GM15510 (cell line): Measurements from ENCODE around the gene CACNG3.

ENCODE experiments used
- POLR2A ChIP-seq: IDR thresholded peaks from 3 replicates; pipeline ENCODE4 v1.6.1; 2011; ENCODE audit warnings: borderline replicate concordance; ENCODE audit not compliant: insufficient read length; ENCODE audit errors: extremely low read depth

Gene CACNG3

DNA sequence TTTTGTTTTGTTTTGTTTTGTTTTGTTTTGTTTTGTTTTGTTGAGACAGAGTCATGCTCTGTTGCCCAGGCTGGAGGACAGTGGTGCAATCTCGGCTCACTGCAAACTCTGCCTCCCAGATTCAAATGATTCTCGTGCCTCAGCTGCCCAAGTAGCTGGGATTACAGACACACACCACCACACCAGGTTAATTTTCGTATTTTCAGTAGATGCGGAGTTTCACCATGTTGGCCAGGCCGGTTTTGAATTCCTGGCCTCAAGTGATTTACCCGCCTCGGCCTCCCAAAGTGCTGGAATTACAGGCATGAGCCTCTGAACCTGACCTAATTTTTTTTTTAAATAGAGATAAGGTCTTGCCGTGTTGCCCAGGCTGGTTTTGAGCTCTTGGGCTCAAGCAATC, 46.5 kb downstream of the CACNG3 start:
- no peak for TF ChIP-seq POLR2A

DNA sequence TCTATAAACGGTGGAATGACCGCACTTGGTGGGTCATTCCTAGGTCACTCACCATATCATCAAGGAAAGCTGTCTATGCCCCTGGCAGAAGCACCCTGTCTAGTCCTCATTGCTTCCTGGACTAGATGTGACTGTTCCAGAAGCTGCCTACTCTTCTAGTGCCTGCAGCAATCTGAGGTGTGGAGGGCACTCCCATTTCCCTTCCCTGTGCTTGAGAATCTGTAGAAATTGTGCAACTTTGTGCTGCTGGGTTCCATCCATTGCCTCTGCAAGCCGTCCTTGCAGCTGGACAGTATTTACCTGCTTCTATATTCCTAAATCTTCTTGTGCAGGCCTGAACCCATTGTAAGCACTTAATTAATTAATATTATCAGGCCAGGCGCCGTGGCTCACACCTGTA, 52.1 kb downstream of the CACNG3 start:
- TF ChIP-seq POLR2A, result no peak

DNA sequence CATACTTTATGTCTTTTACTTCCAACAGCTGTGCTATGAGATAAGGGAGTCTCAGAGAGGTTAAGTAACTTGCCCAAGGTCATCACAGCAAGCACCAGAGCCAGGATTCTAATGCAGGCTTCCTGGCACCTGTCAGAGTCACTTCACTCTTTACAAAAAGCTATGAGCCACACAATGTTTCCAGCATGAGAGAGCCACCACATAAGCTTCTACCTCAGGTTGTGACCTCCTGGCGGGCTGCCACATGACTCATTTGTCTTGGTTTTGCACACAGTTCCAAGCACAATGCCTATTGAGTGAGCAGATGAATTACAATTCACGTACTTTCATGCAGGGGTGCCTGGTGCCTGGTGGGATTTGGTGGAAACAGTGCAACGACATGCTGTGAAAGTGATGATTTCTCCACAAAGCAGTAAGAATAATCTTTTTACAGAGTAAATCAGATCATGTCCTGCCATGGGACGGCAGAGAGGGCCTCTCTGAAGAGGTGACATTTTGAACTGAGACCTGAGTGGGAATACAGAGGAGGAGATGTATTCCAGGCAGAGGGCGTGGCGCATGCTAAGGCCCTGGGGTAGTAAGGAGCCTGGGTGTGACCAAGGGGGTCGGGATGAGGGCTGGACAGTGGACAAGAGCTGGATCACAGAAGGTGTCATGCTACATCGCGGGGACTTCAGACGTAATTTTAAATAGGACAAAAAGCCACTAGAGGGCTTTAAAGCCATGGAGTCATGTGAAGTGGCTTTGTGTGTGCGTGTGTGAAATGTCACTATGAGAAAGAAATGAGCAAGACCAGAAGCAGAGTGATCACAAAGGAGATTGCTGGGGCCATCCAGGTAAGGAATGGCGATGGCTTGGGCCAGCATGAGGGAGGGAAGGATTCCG, 53.4 kb downstream of the CACNG3 start:
- TF ChIP-seq POLR2A, result no peak

GRCh38 chr16:24315343-24315742, 59.2 kb downstream of the CACNG3 start:
- TF ChIP-seq POLR2A, result no peak

DNA sequence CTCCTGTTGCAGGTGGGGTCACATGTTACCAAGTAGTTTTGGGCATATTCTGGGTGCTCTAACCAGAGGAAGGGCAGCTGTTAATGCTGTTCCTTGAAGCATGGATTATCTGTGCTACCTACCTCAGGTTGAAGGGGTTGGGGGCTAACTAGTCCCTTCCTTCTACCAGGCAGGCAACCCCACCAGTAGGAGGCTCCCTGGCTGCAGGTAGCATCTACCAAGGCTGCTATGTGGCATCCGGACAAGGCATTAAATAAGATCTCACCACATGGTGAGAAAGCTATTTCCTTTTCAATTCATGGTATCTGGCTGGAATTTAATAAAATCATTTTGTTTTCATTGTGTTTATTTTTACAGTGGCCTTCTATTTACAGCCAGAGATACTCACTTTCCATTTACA, 62.5 kb downstream of the CACNG3 start:
- TF ChIP-seq POLR2A, result no peak

DNA sequence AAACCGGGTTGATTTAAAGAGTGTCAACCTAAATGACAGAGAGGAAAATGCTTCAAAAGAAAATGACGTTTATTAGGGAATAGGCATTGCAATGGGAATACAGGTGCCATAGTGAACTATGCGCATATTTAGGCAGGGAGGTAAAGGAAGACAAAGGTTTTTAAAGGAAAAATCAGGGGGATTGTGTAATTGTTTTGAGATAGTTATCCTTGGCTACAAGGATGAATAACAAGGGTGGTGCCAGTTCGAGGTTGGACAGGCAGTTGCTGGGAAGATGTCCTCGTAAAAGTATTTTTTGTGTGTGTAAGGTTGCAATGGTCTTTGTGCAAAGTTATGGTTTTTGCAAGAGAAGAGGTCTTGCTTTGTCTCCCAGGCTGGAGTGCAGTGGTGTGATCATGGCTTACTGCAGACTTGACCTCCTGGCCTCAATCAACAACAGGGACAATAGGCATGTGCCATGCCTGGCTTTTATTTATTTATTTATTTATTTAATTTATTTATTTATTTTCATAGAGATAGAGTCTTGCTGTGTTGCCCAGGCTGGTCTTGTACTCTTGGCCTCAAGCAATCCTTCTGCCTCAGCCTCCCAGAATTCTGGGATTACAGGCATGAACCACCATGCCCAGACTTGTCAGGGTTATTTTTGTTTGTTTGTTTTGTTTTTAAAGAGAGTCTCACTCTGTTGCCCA, 63.1 kb downstream of the CACNG3 start:
- no peak for TF ChIP-seq POLR2A

DNA sequence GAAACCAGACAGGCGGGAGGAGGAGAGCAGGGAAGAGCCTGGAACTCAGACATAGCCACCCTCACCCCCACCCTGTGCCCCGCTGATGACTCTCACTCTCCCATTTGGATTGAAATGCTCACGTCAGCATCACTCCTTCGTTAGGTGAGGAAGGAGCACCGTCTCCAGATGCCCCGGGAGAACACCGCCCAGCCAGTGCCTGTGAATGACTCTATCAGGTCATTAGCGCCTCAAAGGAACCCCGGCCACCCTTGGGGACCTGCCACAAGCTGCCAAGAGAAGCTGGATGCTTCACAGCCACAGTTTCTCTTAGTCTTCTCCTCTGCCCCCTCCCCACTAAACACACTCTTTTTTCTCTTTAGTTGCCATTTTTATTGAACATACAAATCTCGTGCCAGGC, 66.0 kb downstream of the CACNG3 start:
- TF ChIP-seq POLR2A, result no peak

- TF ChIP-seq POLR2A, result no peak
Measured at GRCh38 chr16:24324421-24324820, 68.3 kb downstream of the CACNG3 start.

GRCh38 chr16:24328835-24329452, 72.8 kb downstream of the CACNG3 start:
- no peak for TF ChIP-seq POLR2A

DNA sequence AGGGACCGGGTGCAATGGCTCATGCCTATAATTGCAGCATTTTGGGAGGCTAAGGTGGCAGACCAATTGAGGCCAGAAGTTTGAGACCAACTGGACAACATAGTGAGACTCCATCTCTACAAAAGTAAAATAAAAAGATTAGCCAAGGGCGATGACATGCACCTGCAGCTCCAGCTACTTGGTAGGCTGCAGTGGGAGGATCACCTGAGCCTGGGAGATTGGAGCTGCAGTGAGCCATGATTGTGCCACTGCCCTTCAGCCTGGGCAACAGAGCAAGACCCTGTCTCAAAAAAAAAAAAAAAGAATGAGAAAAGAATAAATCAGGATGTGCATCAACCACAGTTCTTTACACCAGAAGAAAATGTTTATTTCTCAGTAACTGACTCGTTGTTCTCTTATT, 76.0 kb downstream of the CACNG3 start:
- TF ChIP-seq POLR2A, result no peak

DNA sequence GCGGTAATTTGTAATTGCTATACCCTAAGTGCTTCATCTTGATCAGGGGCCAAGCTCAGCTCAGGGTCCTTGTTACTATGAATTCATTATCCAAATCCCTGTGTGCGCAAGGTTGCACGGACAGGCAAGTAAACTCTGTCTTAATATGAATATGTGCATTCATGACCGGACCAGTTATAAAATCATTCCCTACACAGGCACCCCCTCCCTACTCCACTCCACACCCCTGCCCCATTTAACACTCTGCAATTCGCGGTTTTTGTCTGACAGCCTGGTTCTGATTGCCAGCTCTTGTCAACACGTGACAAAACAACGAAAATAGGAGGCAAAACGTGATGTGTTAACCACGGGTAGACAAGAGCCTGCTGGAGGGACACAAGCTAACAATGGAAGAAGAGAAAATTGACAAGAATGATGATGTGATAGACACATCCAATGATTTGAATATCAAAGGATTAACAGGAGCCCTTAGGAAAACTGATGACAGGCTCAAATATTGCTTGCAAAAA, 76.5 kb downstream of the CACNG3 start:
- no peak for TF ChIP-seq POLR2A

DNA sequence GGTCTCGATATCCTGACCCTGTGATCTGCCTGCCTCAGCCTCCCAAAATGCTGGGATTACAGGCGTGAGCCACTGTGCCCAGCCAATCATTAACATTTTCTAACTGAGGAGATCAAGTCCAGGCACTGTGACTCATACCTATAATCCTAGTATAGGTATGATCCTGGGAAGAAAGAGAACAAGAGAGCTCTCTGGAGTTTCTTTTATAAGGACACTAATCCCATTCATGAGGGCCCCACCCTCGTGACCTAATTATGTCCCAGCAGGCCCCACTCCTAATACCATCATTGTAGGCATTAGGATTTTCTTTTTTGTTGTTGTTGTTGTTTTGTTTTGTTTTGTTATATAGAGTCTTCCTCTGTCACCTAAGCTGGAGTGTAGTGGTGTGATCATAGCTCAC, 80.4 kb downstream of the CACNG3 start:
- no peak for TF ChIP-seq POLR2A

GRCh38 chr16:24337013-24337412, 80.9 kb downstream of the CACNG3 start:
- TF ChIP-seq POLR2A, result no peak

GRCh38 chr16:24344784-24345183, 88.6 kb downstream of the CACNG3 start:
- no peak for TF ChIP-seq POLR2A

- no peak for TF ChIP-seq POLR2A
Measured at GRCh38 chr16:24345704-24346103, 89.6 kb downstream of the CACNG3 start.

- TF ChIP-seq POLR2A, result no peak
Measured at GRCh38 chr16:24346734-24347133, 90.6 kb downstream of the CACNG3 start.

GRCh38 chr16:24347556-24347955, 91.4 kb downstream of the CACNG3 start:
- no peak for TF ChIP-seq POLR2A
